Central memory CD4-positive, alpha-beta T cell (primary cell): ENCODE measurements around the gene ROR1.

Experiments
- DNase-seq: peaks from one replicate; pipeline ENCODE4 v3.0.0; 2022

ROR1 gene

GRCh38 chr1:63886340-63886739 lies 112.5 kb downstream of the ROR1 start:
- DNase-seq: no peak

DNA sequence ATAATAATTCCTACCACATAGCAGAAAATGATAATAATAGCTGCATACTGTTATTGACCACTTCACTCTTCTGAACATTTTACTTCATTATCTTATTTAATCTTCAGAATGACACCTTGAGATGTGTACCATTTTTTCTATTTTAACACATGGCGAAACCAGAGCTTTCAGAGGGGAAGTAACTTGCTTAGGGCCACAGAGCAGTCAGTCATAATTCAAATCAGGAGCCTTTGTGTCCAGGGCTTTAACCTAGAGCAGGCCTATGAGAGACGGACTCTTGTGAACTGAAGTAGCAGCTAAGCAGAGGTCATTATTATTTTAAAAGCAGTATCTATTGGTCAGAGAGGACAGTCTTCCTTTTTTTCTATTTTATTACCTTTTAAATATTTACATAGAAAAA lies 114.0 kb downstream of the ROR1 start:
- no peak for DNase-seq

GRCh38 chr1:63888984-63889383 lies 115.2 kb downstream of the ROR1 start:
- DNase-seq: no peak

DNA sequence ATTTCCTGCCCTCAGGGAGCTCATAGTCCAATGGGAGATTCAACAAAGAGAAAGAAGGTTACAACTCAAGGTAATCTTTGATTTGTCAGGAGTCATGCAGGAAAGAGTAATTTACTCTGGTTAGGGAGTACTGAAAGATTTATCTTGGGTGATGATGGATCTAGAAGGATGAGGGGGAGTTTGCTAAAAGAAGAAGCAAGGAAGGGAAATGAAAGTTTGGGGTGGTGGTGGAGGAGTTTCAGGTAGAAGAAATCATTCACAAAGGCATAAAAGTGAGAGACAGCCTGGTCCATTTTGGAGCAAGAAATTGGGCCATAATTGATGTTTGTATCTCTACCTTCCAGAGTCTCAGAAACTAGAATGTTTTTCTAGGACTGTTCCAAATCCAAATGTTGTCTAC lies 116.7 kb downstream of the ROR1 start:
- DNase-seq: no peak

DNA sequence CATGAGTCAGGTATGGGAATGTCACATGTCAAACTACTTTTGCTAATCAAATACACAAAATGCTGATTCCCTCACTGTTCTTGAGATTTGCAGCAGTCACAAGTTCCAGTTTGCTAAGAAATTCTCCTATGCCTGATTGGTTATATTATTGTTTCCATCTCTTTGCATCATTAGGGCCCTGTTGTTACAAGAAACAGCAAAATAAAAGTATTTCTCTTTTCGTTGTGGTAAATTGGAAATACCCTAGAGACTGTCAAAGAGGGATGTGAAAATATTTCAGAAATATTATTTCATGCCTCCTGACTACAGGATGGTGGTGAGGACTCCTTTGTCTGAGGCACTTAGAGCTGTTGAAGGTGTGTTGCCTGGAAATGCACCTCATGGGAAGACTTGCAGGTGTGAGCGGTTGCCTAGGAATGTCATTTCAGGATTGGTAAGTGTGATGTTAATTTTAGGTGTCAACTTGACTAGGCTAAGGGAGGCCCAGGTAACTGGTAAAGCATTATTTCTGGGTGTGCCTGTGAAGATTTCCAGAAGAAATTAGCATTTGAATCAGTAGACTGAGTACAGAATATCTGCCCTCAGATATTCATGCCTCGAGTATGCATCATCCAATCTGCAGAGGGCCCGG lies 117.4 kb downstream of the ROR1 start:
- no peak for DNase-seq

- DNase-seq: no peak
Measured at GRCh38 chr1:63892632-63893395, 119.0 kb downstream of the ROR1 start.

DNA sequence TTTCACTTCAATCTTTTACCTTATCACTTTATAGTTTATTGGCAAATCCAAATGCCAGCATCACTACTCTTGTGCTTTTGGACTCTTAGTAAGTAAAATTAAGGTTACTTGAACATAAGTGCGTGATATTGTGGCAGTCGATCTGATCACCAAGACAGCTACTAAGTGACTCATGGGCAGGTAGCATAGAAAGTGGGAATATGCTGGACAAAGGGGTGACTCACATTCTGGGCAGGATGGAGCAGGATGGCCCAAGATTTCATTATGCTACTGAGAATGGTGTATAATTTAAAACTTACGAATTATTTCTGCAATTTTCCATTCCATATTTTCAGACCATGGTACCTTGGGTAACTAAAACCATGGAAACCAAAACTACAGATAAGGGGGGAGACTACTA lies 120.2 kb downstream of the ROR1 start:
- DNase-seq: no peak

DNA sequence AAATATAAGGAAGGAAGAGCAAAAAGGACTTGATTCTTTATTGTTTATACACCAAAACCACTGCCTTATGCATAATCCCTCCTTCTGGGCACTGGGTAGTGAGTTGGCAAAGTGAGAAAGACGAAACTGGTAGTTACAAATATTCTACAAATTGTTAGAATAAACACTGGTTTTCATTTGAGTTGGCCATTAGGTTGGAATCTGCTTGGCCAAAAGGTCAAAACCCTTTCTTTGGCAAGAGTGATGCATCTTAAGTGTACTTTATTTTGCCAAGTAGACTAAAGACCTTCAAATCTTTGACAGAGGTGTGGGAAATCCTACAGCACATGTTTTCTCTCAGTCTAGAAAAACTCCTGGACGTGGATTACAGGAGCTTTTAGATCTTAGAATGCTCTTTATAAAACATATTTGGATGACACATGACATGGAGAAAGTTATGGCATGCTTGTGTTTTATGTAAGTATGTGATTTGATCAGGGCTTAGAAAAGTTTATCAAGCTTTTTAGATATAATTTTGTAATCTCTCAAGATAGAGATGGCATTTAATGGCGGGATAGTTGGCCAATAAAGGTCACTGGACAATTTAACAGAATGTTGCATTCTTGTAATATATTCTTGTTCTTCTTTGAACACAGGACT lies 120.9 kb downstream of the ROR1 start:
- DNase-seq: no peak

DNA sequence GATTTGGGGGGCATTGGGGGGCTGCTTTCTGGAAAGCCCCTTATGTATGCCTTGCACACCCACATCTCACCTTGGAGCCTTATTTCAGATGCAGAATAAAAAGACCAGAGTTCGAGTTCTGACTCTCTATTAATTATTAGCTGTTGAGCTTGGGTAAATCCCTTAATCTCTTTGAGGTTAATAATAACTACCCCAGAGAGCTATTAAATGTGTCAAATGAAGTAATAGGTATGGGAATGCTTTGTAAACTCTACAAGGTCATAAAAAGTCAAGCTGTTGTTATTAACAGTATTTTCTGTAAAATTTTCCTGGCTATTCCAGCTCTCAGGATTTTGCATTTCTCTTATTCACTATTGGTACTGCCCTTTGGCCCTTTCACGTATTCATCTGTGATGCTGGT lies 122.9 kb downstream of the ROR1 start:
- no peak for DNase-seq

GRCh38 chr1:63898428-63899196 lies 124.8 kb downstream of the ROR1 start:
- DNase-seq: no peak

- no peak for DNase-seq
Measured at GRCh38 chr1:63901094-63901493, 127.3 kb downstream of the ROR1 start.

- no peak for DNase-seq
Measured at GRCh38 chr1:63902844-63903589, 129.2 kb downstream of the ROR1 start.

DNA sequence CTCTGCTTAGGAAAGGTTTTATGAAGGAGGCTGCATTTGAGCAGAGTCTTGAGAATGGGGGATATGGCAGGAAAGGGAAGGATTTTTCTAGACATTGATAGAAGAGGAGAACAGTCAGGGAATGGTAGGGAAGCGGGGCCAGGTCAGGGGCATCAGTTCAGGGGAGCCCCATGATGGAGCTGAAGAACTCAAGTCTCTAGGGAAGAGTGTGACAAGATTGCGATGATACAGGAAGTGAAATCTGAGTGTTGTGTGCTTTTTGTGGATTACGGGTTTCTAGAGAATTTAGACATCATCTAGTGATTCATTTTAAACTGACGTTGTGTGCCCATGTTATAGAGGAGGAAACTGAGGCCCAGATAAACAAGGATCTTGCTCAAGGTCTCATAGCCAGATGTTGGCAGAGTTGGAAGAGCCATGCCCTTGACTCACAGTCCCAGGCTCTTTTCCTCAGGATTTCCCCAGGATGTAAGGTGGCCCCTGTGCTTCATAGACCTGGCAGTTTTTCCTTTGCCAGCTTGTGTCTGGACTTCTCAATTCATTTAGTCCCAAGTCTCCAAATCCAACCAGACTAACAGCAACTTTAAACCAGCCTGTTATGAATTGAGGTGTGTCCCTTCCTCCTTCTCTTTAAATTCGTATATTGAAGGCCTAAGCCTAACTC lies 130.3 kb downstream of the ROR1 start:
- DNase-seq: no peak

DNA sequence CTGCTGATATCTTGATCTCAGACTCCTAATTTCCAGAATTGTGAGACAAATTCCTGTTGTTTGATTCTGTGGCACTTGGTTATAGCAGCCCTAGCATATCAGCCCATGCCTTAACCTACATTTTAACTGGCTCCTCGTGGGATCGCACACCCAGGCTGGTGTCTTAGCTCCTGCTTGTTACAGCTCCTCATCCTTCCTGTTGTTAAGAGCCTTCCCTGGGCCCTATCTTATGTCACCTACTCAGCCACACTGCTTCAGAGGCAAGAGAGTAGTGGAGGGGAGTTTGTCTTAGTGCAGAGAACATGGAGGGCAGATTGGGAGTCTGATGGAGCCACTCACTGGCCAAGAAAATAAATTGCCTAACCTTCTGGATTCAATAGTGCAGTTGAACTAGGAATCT lies 131.0 kb downstream of the ROR1 start:
- DNase-seq: no peak

- DNase-seq: no peak
Measured at GRCh38 chr1:63906047-63906704, 132.4 kb downstream of the ROR1 start.

GRCh38 chr1:63907051-63907450 lies 133.2 kb downstream of the ROR1 start:
- no peak for DNase-seq

GRCh38 chr1:63908016-63908415 lies 134.2 kb downstream of the ROR1 start:
- no peak for DNase-seq

- no peak for DNase-seq
Measured at GRCh38 chr1:63909526-63909925, 135.7 kb downstream of the ROR1 start.

DNA sequence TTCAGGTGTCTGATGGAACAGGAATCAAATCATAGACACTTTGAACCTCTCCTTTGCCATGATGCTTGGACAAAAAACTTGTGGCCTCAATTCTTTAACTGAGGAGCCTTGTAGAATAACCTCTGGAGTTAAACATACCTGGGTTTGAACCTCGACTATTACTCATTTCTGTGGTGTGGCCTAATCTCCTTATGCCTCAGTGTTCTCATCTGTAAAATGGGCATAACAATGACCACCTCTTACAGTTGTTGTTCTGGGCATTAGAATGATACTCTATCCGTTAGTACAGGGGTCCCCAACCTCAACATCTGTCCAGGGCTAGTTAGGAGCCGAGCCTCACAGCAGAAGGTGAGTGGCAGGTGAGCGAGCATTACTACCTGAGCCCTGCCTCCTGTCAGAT lies 137.2 kb downstream of the ROR1 start:
- DNase-seq: no peak

- DNase-seq: no peak
Measured at GRCh38 chr1:63912643-63913042, 138.8 kb downstream of the ROR1 start.

GRCh38 chr1:63913533-63913932 lies 139.7 kb downstream of the ROR1 start:
- no peak for DNase-seq

DNA sequence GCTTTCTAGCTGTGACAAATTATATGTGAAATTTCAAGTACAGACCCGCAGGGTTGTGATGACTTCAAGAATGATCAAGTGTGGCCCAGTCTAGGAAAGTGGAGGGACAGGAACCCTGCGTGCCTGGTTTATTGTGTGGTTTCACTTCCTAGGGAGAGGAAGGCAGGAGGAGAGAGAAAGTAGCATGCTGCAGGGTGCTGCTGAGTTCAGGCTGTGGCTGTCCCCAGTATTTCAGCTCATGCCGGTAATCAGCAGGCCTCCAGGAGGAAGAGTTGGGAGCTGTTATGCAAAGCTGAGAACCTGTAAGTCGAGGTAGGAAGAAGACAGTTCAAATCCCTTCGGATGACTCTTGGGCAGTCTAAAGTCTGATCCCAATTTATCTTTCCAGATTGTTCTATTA lies 140.4 kb downstream of the ROR1 start:
- DNase-seq: no peak
